HG03175 (cell line): ENCODE measurements around the gene WDR13.
"Not testable (repeated sequence)": the region's sequence is repeated elsewhere in the genome, so short reads cannot be mapped to it uniquely, and the experiment has no call there.

ENCODE experiments used
- ATAC-seq: cut with Tn5 transposase; IDR thresholded peaks from one replicate; pipeline ENCODE4 v1.9.1; 2021; ENCODE audit warnings: mild to moderate bottlenecking, moderate library complexity; ENCODE audit not compliant: unreplicated experiment

The WDR13 gene

DNA sequence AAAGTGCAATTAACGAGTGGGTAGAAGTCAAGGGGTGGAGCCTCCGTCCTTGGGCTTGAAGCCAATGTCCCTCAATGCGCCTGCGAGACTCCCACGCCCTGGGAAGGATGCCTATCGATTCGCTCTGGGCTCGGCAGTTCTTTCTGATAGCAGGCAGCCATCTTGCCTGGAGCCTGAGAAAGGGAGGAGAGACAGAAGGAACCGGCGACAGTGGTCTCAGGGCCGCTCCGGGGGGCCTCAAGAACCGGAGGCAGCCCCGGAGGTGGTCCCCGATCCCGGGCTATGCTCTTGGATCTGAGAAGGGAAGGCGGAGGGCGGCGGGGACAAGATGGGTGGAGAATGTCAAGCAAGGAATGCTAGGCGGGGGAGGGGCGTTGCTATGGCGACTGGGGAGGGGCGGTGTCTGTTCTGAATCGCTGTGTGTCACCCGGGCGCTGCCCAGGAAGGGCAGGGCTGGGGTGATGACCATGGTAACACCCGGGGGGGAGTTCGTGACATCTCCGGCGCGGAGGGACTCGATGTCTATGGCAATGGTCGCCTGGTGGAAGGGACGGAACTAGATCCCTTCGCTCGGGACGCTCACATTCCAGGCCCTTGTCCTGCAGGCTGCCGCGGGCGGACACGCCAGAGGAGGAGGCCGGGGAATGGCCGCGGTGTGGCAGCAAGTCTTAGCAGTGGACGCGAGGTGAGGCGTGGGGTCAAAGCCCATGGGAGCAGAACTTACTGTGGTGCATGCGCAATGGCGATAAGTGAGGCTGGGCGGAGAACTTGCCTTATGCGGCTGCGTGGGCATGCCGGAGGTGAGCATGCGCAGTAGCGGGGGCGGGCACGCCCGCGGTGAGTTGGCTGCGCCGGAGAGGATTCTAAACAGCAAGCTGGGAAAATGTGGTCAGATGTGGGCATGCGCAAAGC, at the start of gene WDR13:
Gene WDR13, plus strand, starts transcription at position 140 of the 912 bp plus-strand sequence. Its CDS starts 505 bp downstream, at position 645.
- peak; percentile 76 for ATAC-seq

DNA sequence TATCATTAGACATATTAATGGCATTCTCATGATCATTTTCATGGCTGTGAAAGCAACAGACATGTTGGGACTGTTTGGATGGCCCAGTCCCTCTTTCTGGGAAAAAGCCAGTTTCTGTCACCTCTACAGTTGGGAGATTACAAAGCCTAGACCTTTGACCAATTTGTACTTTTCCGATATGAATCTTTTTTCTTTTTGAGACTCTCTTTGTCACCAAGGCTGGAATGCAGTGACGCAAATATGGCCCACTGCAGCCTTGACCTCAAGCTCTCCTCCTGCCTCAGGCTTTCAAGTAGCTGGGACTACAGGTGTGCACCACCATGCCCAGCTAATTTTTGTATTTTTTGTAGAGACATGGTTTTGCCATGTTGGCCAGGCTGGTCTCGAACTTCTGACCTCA, 48.4 kb upstream of the WDR13 start:
- ATAC-seq, result no peak

DNA sequence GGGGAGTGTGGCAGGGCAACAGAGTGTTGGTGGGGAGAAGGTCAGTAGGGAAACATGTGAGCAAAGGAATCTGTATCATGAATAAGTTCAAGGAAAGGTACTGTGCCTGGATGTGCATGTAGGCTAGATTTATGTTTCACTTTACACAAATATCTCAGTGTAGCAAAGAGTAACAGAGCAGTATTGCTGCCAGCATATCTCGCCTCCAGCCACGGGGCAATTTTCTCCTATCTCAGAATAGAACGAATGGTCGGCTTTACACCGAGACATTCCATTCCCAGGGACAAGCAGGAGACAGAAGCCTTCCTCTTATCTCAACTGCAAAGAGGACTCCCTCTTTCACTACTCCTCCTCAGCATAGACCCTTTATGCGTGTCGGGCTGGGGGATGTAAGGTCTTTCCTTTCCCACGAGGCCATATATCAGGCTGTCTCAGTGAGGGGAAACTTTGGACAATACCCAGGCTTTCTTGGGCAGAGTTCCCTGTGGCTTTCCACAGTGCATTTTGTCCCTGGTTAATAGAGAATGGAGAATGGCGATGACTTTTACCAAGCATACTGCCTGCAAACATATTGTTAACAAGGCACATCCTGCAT, 41.5 kb upstream of the WDR13 start:
- ATAC-seq, result not testable (repeated sequence)

DNA sequence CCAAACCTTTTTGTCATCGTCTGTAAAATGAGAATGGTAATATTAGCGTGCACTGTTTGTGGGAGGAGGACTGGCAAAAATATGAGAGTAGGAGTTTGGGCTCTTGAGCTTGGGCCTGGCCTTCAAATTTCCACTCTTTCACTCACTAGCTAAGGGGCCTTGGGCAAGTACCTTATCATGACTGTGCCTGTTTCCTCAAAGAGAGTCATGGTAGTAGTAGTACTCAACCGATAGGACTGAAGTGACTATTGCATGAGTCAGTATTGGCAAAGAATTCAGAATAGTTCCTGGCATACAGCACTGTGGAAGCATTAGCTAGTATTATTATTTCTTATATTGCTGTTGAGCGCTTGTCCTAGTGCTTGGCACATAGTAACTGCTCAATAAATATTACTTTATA, 39.0 kb upstream of the WDR13 start:
- ATAC-seq, result no peak

DNA sequence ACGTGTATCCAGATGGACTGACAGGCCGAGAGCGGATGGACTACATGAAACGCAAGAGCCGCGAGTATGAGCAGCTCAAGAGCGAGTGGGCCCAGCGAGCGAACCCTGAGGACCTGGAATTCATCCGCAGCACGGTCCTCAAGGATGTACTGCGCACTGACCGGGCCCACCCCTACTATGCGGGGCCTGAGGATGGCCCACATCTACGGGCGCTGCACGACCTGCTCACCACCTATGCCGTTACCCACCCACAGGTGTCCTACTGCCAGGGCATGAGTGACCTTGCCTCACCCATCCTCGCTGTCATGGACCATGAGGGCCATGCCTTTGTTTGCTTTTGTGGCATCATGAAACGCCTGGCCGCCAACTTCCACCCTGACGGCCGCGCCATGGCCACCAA, 37.7 kb upstream of the WDR13 start:
- no peak for ATAC-seq

DNA sequence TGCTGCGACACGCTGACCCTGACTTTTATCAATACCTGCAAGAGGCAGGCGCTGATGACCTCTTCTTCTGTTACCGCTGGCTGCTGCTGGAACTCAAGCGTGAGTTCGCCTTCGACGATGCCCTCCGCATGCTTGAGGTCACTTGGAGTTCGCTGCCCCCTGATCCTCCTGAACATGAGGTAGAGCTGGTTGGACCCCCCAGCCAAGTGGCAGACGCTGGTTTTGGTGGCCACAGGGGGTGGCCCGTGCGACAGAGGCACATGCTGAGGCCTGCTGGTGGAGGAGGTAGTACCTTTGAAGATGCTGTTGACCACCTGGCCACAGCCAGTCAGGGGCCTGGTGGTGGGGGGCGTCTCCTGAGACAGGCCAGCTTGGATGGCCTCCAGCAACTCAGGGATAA, 37.2 kb upstream of the WDR13 start:
- no peak for ATAC-seq

DNA sequence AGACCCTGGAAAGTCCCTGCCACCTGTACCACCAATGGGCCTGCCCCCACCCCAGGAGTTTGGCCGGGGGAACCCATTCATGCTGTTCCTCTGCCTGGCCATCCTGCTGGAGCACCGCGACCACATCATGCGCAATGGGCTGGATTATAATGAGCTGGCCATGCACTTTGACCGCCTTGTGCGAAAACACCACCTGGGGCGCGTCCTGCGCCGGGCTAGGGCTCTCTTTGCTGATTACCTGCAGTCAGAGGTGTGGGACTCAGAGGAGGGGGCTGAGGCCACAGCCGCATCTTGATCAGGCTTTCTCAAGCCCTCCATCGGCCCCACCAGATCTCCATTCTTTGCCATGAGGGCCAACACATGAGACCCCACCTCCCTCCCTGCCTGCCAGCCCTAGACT, 36.6 kb upstream of the WDR13 start:
- ATAC-seq, result no peak

DNA sequence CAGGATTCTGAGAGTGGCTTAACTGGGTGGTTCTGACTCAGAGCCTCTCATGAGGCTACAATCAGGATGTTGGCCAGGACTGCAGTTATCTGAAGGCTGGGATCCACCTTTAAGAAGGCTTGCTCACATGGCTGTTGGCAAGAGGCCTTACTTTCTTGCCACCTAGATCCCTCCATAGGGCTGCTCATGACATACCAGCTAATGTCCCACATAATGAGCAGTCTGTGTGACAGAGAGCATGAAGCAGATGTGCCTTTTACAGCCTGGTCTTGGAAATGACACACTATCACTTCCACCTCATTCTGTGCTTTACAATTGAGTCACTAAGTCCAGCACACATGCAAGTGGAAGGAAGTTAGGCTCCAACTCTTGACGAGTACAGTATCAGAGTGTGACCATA, 27.3 kb upstream of the WDR13 start:
- no peak for ATAC-seq

DNA sequence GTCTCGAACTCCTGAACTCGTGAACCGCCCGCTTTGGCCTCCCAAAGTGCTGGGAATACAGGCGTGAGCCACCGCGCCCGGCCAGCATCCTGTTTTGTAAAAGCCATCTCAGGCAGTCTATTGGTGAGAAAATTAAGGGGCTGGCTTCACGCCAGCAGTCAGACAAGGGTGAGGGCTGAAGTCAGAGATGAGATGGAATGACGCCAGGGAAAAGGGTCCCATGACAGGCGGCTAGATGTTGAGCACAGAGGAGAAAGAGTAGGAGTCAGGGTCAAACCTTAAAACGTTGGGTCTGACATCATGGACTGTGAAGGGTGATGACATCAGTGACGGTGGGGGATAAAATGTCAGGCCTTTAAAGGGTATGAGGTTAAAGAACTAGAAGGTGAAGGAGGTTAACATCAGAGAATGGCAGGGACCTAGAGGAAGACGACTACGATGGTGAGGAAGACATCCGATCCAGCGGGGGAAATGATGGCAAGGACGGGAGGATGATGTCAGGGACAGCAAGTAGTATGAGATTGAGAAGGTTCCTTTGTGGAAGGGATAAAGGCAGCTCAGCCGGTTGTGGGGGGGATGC, 23.5 kb upstream of the WDR13 start:
- ATAC-seq, result peak; percentile 5

DNA sequence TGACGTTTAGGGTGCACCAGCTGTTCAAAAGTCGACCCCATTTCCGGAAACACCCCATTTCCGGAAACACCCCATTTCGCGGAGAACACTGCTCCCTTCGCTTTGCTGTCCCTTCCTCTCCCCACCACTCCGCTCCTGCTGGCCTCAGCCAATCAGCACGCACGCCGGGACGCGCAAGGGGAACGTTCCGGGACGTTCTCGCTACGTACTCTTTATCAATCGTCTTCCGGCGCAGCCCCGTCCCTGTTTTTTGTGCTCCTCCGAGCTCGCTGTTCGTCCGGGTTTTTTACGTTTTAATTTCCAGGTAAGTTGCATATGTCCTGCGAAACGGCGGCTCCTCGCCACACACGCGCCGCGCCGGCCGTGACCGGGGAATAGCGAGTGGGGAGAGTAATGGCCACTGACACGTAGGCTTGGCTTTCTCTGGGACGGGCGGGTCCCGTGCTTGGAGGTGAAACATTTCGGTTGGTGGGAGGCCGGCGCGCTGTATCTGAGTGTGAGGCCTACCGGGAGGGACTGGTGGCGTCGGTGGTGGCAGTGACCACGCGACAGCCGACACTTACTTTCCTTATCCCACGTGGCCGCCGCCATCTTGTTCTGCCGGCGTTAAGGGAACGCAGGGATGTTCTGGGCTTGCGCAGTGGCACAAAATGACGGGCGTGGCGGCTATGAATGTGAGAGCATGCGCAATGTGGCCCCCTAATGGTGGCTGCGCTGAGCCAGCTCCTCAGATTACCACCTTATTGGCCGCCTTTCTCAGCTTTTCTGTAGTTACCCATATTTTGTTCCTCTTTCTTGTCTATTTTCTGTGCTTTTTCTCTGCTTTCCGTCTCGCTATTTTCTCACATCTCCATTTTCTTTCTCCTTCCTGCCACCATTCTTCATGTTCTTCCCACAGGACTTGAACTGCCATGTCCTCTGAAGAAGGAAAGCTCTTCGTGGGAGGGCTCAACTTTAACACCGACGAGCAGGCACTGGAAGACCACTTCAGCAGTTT, 22.7 kb upstream of the WDR13 start, which contains the start of gene RBM3:
Gene RBM3, plus strand, starts transcription at position 215 of the 997 bp plus-strand sequence. Its CDS starts 697 bp downstream, at position 912.
- peak; percentile 92 for ATAC-seq

DNA sequence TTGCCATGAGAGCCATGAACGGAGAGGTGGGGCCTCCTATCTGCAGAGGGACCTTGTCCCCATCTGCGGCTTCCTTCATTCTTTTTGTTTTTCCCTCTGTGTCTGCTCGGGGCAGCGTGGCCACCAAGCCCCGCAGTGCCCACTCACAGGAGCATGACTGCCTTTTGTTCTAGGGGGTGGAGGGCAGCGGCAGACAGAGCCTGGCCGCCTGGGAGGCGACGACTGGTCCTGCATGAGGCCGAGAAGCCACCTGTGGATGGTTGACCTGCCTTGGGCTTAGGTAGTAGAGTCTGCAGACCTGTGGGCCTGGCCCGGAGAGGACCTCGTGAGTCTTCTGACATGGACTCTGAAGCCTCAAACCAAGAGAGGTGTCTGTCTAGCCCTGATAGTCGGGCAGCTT, 21.6 kb upstream of the WDR13 start:
- ATAC-seq, result no peak

DNA sequence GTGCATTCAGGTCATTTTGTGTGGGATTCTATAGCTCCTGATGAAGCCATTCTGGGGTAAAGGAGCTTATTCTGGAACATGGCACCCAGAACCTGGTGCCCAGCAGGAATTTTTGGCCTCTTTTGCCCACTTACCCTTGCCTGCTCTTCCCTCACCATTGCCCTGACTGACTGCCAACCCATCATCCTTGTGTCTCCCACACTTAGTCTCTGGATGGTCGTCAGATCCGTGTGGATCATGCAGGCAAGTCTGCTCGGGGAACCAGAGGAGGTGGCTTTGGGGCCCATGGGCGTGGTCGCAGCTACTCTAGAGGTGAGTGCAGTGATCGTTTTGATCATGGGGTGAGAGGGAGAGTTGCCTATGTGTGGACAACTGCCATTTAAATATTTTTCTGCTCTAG, 21.2 kb upstream of the WDR13 start:
- no peak for ATAC-seq

DNA sequence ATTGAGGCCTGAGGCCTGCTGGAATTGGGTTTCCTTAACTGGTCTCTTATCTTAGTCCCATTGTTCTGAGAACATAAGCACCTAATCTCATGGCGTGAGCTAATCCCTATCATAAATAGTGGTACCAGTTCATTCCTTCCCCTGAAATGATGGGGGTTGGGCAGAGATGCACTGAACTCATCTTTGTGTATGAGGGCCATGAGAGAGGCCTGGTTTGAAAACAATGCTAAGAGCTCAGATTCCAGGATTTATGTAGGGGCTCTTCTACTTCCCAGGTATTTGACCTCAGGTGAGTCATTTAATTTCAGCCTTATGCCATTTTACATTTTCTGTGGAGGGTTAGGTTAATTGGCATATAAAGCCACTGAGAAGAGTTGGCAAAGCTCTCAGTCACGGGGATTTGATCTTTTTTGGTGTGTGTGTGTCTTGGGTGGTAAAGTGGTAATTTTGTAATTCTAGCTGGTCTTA, 18.6 kb upstream of the WDR13 start:
- ATAC-seq, result no peak

DNA sequence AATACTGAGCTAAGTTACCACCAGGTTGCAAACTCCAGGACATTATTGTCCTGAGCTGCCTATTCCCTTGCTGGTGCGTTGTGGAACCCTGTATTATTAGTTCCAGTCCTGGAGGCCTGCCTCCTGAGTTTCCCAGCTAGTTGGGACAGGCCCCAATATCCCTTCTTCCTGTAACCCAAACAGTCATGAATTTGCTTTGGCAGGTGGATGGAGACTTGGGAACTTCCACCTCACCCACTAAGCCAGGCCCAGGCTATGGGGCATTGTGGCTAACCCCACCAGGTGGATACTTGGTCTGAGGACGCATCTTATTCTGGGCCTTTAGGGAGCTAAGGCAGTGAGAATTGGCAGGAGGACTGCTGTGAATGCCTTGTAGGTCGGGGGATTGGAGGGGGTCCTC, 18.0 kb upstream of the WDR13 start:
- ATAC-seq, result no peak

DNA sequence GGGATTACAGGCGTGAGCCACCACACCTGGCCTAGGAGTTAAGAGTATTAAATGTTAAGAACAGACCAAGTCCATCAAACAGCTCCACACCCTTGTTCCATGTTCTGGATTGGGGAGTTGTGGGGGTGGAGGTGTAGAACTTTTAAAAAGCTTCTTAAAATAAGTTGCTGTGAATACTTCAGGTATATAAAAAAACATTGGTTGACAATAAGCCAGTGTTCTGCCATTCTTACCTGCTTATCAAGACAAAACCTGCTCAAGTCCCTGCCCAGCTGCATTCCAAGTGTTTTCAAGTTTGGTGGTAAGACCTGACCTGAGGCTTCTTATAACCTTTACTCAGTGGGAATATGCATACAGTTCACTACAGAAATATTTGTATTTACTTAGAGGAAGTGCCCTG, 16.6 kb upstream of the WDR13 start:
- ATAC-seq, result no peak

DNA sequence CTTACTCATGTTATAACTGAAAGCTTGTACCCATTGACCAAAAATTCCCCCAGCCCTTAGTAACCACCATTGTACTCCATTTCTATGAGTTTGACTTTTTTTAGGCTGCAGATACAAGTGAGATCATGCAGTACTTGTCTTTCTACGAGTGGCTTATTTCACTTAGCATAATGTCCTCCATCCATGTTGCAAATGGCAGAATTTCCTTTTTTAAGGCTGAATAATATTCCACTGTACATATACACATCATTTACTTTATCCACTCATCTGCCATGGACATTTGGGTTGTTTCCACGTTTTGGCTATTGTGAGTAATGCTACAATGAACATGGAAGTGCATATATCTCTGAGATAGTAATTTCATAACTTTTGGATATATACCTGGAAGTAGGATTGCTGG, 12.6 kb upstream of the WDR13 start:
- no peak for ATAC-seq

DNA sequence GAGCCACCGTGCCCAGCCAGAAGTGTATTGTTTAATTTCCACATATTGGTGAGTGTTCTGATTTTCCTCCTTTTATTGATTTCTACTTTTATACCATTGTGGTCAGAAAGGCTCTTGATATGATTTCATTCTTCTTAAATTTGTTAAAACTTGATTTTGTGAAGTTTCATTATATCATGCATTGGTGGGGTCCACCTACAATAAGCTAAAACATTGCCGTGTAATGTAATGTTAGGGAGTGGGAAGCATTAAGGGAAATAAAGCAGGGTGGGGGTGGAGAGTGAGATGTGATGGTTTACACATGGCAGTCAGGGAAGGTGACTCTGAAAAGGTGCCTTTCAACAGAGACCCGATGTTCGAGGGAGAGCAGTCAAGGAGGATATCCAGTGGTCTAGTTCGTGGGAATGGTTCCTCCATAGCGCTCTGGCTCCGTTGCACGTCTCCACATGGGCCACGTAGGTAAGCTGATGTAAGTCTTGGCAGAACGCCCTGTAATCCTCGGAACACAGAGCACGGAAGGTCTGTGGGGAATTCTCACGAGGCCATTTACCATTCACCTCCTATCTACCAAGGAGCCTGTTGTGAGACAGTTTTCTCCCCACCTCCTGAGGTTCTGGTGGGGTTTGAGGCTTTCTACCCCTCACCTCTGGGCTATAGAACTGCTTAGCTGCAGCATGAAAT, 7.7 kb upstream of the WDR13 start:
- no peak for ATAC-seq

DNA sequence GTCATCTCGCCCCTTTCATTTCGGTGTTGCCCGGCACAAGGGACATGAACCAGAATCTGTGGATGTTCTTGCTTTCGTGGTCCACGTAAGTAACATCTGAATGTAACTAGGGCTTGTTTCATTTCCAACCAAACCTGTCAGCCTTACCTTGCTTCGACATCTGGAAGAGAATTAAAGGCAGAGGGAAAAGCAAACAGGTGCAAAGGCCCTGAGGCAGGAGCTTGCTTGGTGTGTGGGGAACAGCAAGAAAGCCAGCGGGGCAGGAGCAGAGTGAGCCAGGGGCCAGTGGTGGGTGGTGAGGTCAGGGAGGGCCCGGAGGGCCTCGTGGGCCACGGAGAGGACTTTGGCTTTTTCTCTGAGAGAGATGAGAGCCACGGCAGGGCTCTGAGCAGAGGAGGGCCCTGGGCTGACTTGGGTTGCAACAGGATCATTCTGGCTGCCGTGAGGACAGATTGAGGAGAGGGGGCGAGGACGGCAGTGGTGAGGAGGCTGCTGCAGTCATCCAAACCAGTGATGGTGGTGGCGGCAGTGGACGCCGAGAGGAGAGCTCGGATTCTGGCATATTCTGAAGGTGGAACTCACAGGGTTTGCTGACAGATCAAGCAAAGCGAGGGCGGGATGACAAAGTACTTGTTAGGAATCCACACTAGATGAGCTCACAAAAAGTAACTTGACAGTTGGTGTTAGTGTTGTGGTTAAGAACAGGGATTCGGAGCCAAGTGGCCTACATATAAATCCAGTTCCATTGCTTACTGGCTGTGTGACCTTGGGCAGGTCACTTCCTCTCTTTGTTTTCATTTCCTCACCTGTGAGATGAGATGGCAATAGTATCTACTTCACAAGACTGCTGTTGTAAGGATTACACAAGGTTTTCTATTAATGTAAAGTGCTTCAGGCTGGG, 6.8 kb upstream of the WDR13 start:
- no peak for ATAC-seq

DNA sequence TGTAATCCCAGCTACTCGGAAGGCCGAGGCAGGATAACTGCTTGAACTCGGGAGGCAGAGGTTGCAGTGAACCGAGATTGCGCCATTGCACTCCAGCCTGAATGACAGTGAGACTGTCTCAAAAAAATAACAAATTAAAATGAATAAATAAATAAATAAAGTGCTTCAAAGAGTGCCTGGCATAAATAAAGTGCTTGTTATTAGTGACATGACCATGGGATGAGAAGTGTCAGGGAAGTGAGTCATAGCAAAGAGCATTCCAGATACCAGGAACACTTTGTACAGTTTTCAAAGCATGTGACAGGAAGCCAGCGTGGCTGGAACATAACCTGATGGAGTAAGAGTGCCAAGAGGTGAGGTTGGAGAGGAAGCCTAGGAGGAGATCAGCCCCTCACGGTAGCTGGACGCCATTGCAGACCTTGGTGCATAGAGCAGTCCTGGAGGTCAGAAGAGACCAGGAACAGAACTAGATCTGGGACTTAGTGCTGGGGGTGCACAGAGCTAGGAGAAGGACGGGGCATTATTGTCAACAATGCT, 6.0 kb upstream of the WDR13 start:
- no peak for ATAC-seq
